Measurements from ENCODE around the gene CD70.
"Not testable (repeated sequence)": the region's sequence is repeated elsewhere in the genome, so short reads cannot be mapped to it uniquely, and the experiment has no call there.

Gene CD70, protein sequence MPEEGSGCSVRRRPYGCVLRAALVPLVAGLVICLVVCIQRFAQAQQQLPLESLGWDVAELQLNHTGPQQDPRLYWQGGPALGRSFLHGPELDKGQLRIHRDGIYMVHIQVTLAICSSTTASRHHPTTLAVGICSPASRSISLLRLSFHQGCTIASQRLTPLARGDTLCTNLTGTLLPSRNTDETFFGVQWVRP

GRCh38 chr19:6590827-6591319 is at the start of gene CD70:
Gene CD70, minus strand, starts transcription at chr19:6591150. Its CDS starts 148 bp downstream, at chr19:6591002.
- peak; percentile 53 for DNase-seq

GRCh38 chr19:6640333-6640732 is 49.4 kb upstream of the CD70 start:
- DNase-seq, result not testable (repeated sequence)

- no peak for DNase-seq
Observed at GRCh38 chr19:6639439-6639838, 48.5 kb upstream of the CD70 start.

DNA sequence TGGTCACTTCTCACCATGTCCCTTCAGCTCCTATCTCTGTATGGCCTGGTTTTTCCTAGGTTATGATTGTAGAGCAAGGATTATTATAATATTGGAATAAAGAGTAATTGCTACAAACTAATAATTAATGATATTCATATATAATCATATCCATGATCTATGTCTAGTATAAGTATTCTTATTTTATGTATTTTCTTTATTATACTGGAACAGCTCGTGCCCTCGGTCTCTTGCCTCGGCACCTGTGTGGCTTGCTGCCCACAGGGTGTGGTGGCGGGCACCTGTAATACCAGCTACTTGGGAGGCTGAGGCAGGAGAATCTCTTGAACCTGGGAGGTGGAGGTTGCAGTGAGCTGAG is 42.5 kb upstream of the CD70 start:
- DNase-seq, result not testable (repeated sequence)

GRCh38 chr19:6632747-6633455 is 42.0 kb upstream of the CD70 start:
- peak; percentile 51 for DNase-seq

- DNase-seq, result peak; percentile 62
Observed at GRCh38 chr19:6632002-6632621, 41.2 kb upstream of the CD70 start.

- DNase-seq, result no peak
Observed at GRCh38 chr19:6626764-6627163, 35.8 kb upstream of the CD70 start.

- no peak for DNase-seq
Observed at GRCh38 chr19:6617374-6617773, 26.4 kb upstream of the CD70 start.

GRCh38 chr19:6616011-6616410 is 25.1 kb upstream of the CD70 start:
- no peak for DNase-seq

DNA sequence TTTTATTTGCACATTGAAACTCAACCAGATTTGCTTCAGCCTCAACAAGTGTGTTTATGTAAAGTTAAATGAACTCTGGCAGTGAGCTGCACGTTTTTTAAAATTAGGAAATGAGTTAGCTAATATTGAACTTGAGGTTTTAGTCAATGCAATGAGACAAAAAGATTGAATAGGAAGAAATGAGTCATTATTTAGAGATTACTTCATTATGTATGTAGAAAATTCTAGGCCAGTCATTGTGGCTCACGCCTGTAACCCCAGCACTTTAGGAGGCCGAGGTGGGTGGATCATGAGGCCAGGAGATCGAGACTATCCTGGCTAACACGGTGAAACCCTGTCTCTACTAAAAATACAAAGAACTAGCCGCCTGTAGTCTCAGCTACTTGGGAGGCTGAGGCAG is 22.8 kb upstream of the CD70 start:
- peak; percentile 27 for DNase-seq

DNA sequence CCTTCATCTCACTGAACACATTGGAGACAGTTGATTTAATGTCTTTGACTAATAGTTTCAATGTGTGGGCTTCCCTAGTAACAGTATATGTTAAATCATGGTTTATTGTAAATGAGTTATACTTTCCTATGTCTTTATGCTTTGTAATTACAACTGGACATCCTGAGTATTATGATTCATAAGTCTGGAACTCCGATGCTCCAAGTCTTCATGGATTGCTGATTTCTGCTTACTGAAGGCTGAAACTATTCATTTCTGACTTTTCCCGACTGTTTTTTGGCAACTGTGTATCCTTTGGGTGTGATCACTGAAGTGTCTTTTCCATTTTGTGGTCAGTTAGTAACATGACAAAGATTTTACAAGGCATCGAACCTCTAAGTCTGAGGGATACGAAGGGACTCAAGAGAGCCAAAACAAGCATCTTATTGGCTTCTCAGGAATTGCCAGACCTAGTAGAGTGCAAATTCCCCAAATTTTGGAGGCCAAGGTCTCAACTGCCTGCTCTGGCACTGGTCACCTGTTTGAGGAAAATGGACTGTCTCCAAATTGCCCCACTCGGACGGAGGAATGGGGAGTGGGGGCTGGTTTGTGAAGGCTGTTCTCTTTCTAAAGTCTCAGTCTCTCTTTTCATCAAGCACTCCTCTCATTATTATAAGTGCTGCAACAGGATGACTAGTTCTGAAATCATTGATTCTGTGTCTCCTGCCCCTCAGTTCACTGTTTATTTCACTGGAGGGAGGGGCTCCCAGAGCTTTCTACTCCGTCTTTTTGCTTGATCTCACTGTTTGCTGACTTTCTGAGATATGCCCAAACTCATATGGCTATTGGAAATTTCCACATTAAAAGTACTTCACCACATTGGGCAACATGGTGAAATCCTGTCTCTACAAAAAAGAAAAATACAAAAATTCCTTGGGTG is 20.2 kb upstream of the CD70 start:
- DNase-seq, result no peak

DNA sequence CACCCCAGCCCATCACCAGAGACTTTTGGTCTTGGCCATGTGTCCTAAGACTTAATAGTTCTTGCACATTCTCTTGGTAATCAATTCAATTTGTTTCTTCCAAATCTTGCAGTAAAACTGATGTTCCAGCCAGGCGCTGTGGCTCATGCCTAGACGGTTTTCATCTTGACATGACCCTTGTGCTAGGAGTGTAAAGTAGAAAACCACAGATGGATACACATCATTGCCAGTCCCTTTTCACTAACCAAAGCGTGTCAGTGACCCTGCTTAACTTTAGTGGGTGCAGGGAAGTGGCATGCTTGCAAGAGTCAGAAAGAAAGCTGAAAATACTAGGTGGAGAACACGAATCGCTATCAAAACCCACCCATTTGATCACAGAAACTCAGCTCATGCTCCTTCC is 18.0 kb upstream of the CD70 start:
- DNase-seq, result no peak

DNA sequence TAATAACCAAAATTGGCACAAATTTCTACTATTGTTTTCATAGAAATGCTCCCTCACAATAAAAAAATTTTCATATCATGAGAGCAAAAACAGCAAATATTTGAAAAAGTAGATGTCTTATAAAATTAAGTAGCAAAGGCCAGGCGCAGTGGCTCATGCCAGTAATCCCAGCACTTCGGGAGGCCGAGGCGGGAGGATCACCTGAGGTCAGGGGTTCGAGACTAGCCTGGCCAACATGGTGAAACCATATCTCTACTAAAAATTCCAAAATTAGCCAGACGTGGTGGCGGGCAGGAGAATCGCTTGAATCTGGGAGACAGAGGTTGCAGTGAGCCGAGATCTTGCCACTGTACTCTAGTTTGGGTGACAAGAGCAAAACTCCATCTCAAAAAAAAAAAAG is 17.2 kb upstream of the CD70 start:
- DNase-seq, result not testable (repeated sequence)

- DNase-seq, result not testable (repeated sequence)
Observed at GRCh38 chr19:6606276-6607070, 15.5 kb upstream of the CD70 start.

GRCh38 chr19:6604906-6605305 is 14.0 kb upstream of the CD70 start:
- DNase-seq, result no peak

GRCh38 chr19:6602729-6603114 is 11.8 kb upstream of the CD70 start:
- no peak for DNase-seq

DNA sequence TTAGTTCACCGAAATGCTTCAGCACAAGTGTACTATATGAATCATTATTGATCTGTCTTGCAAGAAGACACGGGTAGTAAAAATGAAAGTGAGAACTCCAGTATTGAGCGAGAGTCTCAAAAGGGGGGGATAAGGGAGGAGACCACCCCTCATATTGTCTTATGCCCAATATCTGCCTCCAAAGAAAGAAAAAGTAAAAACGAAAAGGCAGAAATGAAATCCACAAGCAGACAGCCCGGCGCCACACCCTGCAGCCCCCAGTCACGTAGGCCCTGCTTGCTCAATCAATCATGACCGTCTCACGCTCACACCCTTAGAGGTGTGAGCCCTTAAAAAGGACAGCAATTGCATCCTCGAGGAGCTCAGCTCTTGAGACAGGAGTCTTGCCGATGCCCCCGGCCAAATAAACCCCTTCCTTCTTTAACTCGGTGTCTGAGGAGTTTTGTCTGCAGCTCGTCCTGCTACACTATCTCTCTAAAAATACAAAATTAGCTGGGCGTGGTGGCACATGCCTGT is 10.6 kb upstream of the CD70 start:
- DNase-seq, result not testable (repeated sequence)

GRCh38 chr19:6600951-6601536 is 10.1 kb upstream of the CD70 start:
- not testable (repeated sequence) for DNase-seq

GRCh38 chr19:6599866-6600454 is 9.0 kb upstream of the CD70 start:
- no peak for DNase-seq

GRCh38 chr19:6598254-6598892 is 7.4 kb upstream of the CD70 start:
- DNase-seq, result not testable (repeated sequence)
